HG03108 (cell line): Measurements from ENCODE around the gene NR2F1-AS1.

Source experiments
- ATAC-seq: cut with Tn5 transposase; IDR thresholded peaks from one replicate; pipeline ENCODE4 v1.9.1; 2021; ENCODE audit warnings: moderate library complexity; ENCODE audit not compliant: unreplicated experiment

NR2F1-AS1 gene

DNA sequence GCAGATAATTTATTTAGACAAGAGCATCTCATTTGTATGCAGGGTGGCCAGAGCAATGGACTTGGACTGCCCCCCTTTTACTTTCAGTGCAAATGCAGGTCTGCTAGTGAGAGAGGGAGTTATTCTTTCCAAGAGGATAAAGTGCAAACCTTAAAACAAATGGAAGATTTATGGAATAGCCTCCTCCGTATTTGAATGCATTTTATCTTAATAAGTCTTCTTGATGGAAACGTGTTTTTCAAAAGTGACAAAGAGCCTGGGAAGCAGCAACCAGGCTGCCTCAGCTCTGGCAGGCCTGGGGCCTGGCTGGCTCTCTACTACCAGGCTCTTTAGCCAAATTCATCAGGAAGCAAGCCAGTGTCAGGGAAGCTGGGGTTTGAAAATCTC, 8.8 kb upstream of the NR2F1-AS1 start:
- ATAC-seq: no peak

DNA sequence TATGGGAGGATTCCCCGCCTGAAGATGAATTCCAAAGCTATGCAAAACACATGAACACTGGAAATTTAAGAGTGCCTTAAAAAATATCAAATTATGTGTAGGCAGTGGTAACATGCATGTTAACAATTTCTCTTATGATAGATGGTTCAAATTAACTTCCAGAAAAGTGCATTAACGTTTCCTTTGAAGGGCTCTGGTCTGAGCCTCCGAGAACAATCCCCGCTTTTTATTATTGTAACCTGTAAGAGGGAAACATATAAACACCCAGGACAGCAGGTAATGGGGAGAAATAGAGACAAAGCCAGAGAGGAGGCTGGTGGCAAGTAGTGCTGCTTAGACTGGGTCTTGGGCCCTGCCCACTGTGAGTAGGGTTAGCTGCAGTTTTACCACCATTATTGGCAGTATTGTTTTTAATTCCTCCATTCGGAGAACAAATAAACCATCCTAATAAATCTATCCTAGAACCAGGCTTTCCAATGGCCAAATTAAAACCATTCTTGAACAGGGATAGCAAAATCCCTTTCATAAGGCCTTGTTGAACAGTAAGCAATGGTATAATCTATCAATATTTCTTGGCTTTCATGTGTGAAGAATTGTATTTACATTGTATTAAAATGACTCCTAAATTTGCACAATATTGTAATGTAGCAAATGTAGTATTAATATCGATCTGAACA, 8.3 kb upstream of the NR2F1-AS1 start:
- ATAC-seq: no peak

GRCh38 chr5:93588352-93589151, 7.5 kb upstream of the NR2F1-AS1 start:
- ATAC-seq: no peak

- ATAC-seq: no peak
Measured at GRCh38 chr5:93587597-93588351, 6.8 kb upstream of the NR2F1-AS1 start.

- no peak for ATAC-seq
Measured at GRCh38 chr5:93586736-93587596, 5.9 kb upstream of the NR2F1-AS1 start.

- ATAC-seq: no peak
Measured at GRCh38 chr5:93585767-93586385, 4.9 kb upstream of the NR2F1-AS1 start.

GRCh38 chr5:93585041-93585766, 4.2 kb upstream of the NR2F1-AS1 start:
- no peak for ATAC-seq

DNA sequence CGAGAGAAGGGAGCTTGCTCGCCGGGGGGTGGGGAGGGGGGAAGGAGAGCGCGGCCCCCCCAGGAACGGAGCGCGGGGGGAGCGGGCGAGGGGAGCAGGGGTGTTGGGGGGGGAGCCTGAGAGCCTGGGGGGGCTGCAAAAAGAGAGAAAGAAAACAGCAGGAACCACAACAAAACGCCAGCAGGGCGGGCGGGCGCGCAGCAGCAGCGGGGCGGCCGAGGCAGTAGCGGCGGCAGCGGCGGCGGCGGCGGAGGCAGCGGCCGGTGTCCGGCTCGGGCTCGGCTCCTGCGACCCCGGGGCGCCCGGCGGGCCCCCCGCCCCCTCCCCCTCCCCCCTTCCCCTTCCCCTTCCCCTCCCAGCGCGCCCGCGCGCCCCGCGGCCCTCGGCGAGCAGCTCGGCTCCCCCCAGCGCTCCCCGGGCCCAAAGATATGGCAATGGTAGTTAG, 3.6 kb upstream of the NR2F1-AS1 start:
- ATAC-seq: no peak

GRCh38 chr5:93583768-93584595, 3.0 kb upstream of the NR2F1-AS1 start:
- ATAC-seq: no peak

DNA sequence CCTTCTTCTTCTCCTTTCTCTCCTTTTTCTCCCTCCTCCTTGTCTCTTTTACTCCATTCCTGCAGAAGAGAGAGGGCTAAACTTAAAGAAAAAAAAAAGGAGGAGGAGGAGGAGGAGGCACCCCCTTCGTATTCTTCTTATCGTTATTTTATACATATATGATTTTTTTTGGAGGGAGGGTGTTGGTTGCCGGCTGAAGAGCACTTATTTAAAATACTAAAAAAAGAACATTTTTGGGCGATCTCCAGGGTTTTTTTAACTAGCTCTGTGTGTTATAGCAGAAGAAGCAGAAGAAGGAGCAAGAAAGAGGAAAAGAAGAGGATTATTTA, 2.4 kb upstream of the NR2F1-AS1 start:
- no peak for ATAC-seq

DNA sequence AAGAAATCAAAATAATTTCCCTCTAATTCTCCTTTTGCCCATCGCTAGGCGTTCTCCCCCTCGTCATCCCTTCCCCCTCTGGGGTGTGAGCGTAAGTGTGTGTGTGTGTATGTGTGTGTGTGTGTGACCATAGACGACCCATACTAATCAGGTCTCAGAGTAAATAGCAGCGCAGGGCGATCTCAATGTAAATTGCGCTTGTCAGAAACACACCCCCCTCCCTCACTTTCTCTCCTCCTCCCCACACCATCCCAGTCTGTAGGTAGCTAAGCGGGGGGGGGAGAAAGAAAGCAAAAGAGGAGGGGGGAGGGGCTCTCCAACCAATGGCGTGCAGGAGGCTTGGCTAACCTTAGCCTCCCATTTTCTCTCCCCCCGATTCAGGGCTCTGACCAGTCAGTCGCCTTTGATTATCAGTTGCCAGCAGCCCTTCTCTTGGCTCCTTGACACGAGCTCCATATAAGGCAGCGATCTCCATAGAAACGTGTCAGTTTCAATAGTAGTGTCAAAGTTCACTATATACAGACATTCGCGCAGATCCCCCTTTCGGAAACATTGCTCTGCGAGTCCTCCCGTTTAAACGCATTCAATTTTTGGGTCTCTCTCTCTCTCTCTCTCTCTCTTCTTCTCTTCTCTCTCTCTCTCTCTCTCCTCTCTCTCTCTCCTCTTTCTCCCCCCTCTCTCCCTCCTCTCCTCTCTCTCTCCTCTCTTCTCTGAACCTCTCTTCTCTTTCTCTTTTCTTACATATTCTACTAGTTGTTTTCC, 1.8 kb upstream of the NR2F1-AS1 start, which contains the start of gene NR2F1:
TSS of gene NR2F1 (plus strand) at position 546 of the 762 bp plus-strand sequence. CDS start 1,802 bp downstream, outside the sequence.
- no peak for ATAC-seq

- ATAC-seq: no peak
Measured at GRCh38 chr5:93582167-93582462, 1.1 kb upstream of the NR2F1-AS1 start.

GRCh38 chr5:93580063-93580926, 724 bp downstream of the NR2F1-AS1 start:
- ATAC-seq: no peak

DNA sequence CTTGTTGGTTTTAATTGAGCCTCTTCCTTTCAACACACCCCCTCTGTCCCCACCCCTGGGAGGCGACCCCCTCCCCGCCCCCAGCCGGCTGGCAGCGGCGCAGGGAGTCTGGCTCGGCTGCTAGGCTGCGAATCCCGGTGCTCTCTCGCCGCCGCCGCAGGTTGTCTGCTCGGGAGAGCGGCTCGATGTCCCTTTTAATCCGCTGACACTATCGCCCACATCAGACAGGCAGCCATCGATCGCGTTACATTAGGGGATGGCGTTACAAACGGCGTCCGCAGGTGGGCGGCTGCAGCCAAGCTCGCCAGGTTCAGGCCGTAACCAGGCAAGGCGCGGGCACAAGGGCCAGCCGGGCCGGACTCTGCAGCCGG, 1.3 kb downstream of the NR2F1-AS1 start:
- no peak for ATAC-seq

- no peak for ATAC-seq
Measured at GRCh38 chr5:93578813-93579691, 2.0 kb downstream of the NR2F1-AS1 start.
